ENCODE results near the gene SHROOM3.

The SHROOM3 gene

GRCh38 chr4:76689145-76689817 lies 254.3 kb downstream of the SHROOM3 start:
- no peak for DNase-seq (ENCODE audit: extremely low read depth in 1 of 2, low read depth in 1 of 2)

DNA sequence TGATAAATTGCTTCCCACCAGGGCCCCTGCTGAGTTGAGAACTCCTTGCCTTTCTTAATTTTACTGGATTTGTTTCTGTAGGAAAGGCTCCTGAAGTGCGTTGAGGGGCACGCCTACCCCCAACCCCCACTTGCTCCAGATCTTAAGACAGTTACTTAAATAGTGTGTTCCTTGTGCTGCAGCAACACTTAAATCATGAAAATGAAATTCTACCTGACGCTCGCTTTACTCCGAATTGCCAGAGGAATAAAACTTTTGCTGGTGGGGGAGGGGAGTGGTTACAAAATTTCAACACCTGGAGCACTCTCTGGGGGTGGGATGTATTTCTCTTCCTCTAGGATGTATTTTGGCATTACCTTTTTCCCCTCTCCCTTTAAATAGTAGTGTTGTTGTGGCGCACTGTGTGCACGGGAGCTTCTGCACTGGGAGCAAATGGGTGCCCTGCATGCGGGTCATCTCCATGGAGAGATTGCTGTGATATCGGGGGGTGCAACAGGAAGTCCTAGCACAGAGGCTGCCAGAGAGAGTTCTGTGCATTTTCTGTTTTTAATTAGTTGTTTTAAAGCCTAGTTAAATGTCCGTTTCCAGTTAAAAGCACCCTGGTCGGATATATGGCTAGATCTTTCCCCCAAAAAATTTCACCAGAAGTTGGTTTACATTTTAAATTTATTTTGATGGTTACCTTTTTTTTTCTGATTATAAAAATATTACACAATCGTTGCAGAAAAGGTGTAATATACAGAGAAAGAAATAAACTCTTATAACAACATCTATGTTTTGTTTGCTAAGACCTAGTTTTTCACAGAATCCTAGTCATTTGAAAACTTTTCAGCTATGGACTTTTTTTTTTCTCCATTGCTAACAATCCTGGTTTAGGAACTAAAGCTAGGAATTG lies 255.2 kb downstream of the SHROOM3 start:
- no peak for DNase-seq (ENCODE audit: extremely low read depth in 1 of 2, low read depth in 1 of 2)

- no peak for DNase-seq (ENCODE audit: extremely low read depth in 1 of 2, low read depth in 1 of 2)
Observed at GRCh38 chr4:76690906-76691275, 255.9 kb downstream of the SHROOM3 start.

DNA sequence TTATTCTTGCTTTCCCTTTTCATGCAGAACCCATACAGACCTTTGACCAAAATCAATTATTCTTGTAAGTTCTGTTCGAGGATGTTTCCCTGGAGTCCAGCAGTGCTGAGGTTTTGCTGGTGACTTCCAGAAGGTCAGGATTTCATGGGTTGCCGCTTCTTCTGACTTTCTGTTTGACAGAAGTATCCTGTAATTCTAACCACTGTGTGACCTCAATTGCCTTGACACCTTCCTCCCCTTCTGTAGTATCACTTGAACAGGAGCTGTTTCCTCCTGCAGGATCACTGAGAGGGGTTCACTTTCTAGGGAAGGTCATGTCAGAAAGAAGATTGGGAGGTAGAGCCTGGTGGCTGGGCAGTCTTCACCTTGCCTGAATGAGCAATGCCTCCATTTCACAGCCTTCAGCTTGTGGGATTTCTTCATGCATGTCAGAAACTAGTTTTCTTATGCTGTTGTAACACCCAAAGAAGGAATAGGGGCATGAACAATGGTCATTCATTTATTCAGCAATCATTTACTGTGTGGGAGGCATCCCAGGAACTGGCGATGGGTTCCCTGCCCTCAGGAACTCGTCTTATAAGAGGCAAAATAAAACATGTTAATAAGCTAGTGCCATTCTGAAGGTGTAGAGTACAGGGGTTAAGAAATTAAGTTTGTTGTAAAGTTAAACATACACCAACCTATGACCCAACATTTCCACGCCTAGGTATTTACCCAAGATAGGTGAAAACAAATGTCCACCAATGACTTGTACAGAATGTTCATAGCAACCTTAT lies 257.0 kb downstream of the SHROOM3 start:
- DNase-seq (ENCODE audit: extremely low read depth in 1 of 2, low read depth in 1 of 2), result no peak

DNA sequence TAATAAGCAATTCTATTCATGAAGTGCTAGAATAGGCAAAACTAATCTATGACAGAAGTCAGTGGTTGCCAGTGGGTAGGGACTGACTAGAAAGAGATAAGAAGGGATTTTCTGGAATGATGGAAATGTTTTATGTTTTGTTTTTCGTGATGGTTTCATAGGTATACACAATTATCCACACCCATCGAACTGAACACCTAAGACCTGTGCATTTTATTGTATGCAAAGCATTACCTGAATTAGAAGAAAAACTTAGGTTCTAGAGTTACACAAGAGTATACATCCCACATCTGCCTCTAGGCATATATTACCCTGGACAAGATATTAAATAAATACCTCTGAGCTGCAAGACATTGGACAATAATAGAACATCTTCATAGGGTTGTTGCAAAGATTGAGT lies 257.7 kb downstream of the SHROOM3 start:
- DNase-seq (ENCODE audit: extremely low read depth in 1 of 2, low read depth in 1 of 2), result no peak

GRCh38 chr4:76694056-76694455 lies 259.0 kb downstream of the SHROOM3 start:
- no peak for DNase-seq (ENCODE audit: extremely low read depth in 1 of 2, low read depth in 1 of 2)

DNA sequence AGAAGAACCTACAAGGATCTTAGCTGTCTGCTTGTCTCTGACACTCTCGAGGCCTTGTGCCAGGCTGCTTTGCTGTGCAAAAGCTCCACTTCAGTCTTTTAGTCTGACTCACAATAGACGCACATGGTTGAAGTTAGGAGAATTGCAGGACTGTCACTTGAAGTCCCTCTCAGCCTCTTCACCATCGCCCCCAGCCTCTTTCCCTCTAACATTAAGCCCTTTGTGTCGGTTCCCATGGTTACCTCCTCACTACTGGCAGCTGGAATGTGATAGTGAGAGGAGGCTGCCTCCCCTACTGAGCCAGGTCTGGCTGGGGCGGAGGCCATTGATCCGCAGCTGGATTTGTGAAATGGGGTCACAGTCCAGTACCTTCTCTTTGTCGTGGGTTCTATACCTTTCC lies 261.1 kb downstream of the SHROOM3 start:
- no peak for DNase-seq (ENCODE audit: extremely low read depth in 1 of 2, low read depth in 1 of 2)

- DNase-seq (ENCODE audit: extremely low read depth in 1 of 2, low read depth in 1 of 2), result no peak
Observed at GRCh38 chr4:76697129-76697803, 262.2 kb downstream of the SHROOM3 start.

DNA sequence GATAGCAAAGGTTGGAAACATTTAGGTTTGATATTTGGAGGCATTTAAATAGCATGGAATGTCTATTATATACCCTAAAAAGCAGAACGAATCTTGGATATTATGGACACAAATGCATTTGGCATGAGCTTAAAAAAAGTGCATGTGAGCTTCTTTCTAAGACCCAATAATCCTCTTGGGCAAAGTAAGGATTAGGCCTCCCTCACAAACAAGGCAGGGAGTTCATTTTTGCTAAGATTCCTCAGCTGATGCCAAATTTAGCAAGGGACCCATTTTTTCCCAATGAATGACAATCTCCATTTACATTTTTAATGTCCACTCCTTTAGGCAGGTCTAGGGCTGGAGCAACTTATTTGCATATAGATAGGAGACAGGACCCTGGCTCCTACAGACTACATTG lies 263.1 kb downstream of the SHROOM3 start:
- no peak for DNase-seq (ENCODE audit: extremely low read depth in 1 of 2, low read depth in 1 of 2)

GRCh38 chr4:76699751-76700310 lies 264.8 kb downstream of the SHROOM3 start:
- DNase-seq (ENCODE audit: extremely low read depth in 1 of 2, low read depth in 1 of 2), result no peak

DNA sequence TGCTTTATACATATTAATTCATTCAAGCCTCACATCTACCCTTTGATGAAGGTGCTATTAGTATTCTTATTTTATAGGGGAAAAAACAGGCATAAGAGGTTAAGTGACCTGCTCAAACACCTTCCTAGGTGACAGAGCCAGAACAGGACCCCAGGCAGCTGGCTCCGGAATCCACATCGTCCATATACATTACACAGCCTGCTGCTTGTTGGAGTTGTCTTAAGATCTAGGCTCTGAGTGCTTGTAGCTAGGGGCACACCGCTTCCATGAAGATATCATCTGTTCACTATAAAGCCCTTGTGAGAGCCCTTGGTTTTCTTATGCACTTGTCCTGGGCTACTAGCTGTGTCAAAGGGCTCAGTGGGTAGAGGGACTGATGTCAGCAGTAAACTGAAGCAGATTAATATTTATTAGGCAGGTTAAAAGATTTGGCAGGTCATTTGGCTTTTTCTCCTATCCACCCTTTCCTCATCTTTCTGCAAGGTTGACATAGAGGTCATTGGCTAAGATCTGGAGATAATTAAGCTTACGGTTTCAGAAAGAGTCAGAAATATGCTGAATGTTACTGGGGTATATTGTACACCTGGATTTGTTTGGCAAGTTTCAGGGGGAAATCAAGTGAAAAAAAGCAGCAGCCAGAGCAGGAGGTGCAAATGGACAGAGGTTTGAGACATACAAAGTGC lies 267.6 kb downstream of the SHROOM3 start:
- no peak for DNase-seq (ENCODE audit: extremely low read depth in 1 of 2, low read depth in 1 of 2)

GRCh38 chr4:76703123-76703490 lies 268.1 kb downstream of the SHROOM3 start:
- no peak for DNase-seq (ENCODE audit: extremely low read depth in 1 of 2, low read depth in 1 of 2)

DNA sequence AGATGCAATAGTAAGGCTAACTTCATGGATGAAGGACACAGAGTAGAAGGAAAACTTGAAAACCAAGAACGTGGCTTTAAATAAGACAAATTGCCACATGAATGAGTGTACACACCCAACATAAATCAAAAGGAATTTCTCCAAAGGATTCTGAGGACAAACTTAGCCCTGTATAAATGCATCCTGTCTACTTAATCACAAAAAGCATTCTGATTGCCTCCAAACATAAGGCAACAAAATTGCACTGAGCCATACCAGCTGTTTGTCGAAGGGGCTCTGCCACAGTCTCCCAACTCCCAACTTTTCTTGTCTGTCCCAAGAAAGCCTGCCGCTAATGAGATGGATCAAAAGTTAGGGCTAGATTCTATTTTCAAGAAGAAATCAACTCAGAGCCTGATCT lies 268.6 kb downstream of the SHROOM3 start:
- no peak for DNase-seq (ENCODE audit: extremely low read depth in 1 of 2, low read depth in 1 of 2)

DNA sequence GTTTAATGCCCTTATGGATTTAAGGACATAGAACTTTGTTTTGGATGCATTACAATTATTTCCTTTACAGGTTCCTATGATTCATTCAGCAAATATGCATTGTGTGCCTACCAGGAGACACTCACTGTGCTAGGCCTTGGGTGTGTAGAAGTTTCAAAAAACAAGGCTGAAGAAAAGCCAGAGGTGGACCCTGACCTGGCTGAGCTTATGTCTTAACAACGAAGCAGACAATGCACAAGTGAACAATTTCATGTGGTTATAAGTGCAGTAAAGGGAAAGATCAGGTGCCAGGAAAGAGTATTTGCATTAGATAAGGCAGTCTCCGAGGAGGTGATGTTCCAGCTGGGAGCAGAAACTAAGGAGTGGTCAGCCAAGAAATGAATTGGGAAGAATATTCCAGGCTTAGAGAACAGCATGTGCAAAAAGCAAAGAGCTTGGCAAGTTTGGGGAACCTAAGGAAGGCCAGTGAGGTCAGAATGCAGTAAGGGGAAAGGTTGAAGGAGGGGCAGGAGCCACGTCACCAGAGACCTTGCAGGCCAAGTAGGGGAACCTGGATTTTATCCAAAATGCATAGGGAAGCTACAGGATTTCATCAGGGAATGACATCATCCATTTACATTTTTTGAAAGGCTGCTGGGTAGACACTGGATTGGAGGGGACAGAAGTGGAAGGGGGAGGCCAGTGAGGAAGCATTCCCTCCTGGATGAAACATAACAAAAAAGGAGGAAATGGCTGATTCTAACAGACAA lies 269.3 kb downstream of the SHROOM3 start:
- DNase-seq (ENCODE audit: extremely low read depth in 1 of 2, low read depth in 1 of 2), result no peak

DNA sequence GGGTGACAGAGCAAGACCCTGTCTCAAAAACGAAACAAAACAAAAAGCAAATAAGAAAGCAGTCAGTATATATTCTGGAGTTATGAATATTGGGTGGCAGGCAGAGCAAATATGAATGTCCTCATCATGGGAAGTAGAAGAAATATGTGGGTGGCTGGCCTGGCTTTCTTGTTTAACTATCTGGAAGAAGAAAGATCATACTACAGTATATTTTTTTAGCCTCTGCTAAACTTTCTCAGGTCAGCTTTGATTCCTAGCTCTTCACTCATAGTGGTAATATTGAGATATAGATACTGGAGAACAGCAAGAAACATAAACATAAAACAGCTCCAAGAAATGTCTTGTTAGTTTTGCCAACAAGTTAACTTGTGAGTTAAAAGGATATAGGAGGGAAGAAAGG lies 270.4 kb downstream of the SHROOM3 start:
- DNase-seq (ENCODE audit: extremely low read depth in 1 of 2, low read depth in 1 of 2), result no peak

GRCh38 chr4:76706581-76706980 lies 271.6 kb downstream of the SHROOM3 start:
- no peak for DNase-seq (ENCODE audit: extremely low read depth in 1 of 2, low read depth in 1 of 2)

- no peak for DNase-seq (ENCODE audit: extremely low read depth in 1 of 2, low read depth in 1 of 2)
Observed at GRCh38 chr4:76708971-76709771, 274.1 kb downstream of the SHROOM3 start.

GRCh38 chr4:76709772-76710090 lies 274.7 kb downstream of the SHROOM3 start:
- DNase-seq (ENCODE audit: extremely low read depth in 1 of 2, low read depth in 1 of 2), result no peak

DNA sequence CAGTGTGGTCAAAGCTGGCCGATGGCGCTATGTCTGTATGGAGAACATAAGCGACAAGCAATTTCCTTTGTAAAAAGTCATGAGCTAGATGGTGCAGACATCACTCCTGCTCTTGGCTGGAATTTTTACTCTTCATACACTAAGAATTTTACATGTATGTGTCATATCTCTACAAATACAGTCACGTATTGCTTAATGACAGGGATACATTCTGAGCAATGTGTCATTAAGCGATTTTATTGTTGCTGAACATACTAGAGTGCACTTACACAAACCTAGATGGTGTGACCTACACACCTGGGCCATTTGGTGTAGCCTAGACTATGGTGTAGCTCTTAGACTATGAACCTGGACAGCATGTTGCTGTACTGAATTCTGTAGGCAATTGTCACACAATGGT lies 277.5 kb downstream of the SHROOM3 start:
- no peak for DNase-seq (ENCODE audit: extremely low read depth in 1 of 2, low read depth in 1 of 2)

Measured in activated CD8-positive, alpha-beta memory T cell treated with anti-CD3 and anti-CD28 coated beads for 1 hour (primary cell).